GM12873 (cell line): ENCODE results near the gene FUT6.

ENCODE experiments used
- CTCF ChIP-seq: IDR thresholded peaks from 2 replicates; pipeline ENCODE4 v1.5.1; 2012; ENCODE audit warnings: low read depth, mild to moderate bottlenecking, moderate library complexity, low read length, control low read depth; ENCODE audit not compliant: insufficient read depth; ENCODE audit errors: missing control alignments

The FUT6 gene, protein sequence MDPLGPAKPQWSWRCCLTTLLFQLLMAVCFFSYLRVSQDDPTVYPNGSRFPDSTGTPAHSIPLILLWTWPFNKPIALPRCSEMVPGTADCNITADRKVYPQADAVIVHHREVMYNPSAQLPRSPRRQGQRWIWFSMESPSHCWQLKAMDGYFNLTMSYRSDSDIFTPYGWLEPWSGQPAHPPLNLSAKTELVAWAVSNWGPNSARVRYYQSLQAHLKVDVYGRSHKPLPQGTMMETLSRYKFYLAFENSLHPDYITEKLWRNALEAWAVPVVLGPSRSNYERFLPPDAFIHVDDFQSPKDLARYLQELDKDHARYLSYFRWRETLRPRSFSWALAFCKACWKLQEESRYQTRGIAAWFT

DNA sequence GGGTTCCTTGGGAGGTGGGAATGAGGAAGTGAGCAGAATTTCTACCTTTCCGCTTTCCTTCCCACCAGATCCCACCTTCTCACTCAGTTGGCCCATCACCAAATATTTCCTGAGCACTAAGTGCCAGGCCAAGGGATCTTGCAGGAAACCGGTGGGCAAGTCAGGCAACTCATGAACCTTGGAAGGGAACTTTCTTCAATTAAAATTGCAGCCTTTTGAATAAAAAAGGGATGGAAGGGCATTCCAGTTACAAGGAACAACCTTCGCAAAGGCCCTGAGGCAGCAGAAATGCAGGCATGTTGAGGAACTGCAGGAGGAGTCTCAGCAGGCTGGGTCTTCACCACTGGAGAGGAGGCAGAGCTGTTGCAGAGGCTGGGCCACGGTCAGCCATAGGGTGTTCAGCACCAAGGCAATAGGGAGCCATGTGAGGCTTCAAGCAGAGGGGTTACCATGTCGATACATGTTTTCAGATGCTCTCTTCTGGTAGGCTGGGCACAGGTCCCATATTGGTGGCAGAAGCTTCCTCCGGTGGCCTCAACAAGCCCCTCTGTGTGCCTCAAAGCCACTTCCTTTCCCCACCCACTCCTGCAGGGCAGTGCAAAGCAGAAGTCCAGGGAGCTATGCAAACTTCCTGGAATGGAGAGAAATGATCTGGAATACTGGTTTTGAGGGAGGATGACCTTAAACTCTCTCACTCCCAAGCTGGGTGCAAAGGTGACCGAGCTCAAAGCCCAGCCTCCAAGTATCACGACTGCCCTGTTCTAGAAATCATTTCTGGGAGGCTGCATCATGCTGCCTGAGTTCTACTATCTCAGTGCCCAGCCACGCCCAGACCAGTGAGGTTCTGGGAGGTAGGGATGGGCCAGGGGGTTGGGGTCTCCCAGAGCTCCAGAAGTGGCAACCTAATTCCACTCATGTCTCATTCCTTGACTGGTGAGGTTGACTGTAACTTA, at the start of gene FUT6:
FUT6 (minus strand) TSS at position 638 of the 953 bp plus-strand sequence. CDS start 7,135 bp downstream, outside the sequence.
- no peak for TF ChIP-seq CTCF

DNA sequence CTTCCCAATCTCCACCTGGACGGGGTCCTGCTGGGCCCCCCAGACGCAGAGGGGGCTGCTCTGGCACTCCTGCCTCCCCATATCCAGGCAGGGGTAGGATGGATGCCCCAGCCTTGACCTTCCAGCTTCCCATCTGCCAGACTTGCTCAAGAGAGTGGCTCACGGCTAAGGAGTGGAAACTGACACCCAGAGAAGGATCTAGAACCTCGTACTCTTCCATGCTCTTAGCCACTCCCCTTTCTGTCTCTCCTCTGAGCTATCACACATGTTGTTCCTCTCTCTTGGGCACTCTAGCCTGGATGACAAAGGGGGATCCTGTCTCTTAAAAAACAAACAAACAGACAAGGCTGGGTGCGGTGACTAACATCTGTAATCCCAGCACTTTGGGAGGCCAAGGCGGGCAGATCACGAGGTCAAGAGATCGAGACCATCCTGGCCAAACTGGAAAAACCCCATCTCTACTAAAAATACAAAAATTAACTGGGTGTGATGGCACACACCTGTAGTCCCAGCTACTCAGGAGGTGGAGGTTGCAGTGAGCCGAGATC, 43.0 kb upstream of the FUT6 start:
- TF ChIP-seq CTCF = no peak

DNA sequence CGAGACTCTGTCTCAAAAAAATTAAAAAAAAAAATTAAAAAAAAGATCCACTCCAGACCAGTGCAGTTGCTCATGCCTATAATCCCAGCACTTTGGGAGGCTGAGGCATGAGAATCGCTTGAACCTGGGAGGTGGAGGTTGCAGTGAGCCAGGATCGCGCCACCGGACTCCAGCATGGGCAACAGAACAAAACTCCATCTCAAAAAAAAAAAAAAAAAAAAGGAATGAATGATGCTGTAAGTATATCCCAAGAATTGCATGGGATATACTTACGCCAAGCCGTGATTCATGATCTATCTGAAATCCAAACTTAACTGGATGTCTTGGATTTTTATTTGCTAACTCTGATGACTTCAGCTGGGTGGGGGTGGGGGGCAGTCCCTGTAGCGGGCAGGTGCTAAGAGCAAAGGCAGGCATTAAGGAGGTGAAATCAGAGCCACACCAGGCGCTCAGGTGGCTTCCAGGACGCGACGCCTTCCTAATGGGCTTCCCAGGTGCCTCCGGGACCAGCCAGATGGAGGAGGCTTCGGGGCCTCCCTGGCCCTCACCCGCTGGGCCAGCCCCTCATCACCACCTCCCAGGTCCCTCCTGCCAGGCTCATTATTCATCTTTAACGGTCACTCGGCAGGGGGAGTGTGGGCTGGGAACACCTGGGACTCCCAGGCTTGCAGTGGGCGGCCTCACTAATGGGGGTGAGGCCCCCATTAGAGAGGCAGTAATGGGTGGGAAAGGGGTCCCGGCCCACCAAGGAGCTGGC, 42.2 kb upstream of the FUT6 start:
- no peak for TF ChIP-seq CTCF

DNA sequence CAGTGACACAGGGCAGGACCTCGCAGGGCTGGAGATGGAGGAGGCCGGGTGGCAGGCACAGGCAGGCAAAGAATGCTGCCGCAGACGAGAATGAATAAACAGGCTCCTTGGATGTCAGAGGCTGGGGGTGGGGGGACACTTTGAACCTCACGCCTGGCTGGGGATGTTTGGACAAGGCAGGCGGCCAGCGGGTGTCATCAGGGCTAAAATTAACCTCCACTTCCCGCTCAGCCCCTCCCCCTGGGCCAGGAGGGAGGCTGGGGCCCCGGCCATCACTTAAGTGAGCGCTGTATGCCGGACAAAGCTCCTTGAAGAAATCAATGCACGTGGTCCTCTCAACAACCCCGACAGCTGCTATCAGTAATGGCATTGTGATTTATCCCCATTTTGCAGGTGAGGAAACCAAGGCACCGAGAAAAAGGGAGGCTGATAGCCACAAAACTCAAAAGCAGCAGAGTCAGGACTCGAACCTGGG, 41.1 kb upstream of the FUT6 start:
- no peak for TF ChIP-seq CTCF

GRCh38 chr19:5880196-5880595, 40.7 kb upstream of the FUT6 start:
- no peak for TF ChIP-seq CTCF

DNA sequence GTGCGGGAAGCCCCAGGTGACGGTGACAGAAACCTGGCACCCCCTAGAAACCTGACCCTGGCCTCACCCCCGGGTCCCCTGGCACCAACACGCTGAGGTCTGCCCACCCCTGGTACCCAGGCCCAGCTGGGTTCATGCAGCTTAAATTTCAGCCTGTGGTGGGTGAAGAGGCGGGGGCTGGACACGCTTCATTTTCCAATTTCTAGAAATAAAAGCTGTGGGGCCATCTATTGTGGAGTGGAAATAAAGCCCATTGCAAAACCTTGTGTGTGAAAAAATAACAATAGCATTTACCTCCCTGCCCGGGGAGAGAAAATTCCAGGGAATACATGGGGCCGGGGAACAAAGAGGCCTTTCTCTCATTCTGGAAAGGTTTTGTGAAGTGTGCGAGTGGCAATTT, 38.4 kb upstream of the FUT6 start:
- TF ChIP-seq CTCF = no peak
